Measurements from ENCODE around the gene CENPH. TPM values are rescaled to one million over a fixed set of nuclear protein-coding genes. Genes with fewer than 3 reads are reported as not detected.

Gene CENPH
- polyA plus RNA-seq, 1 of the 3 experiments (the other 2 are of a cell fraction), result 14.6 TPM

GRCh38 chr5:69152731-69153130 is 36.7 kb upstream of the CENPH start:
- no peaks in the 10 kb centered on the region for H3K4me1 ChIP-seq (ENCODE audit: control insufficient read depth in 1 of 2, insufficient read depth in 2 of 2, low read depth in 1 of 2, low read length in 1 of 2)
- no peaks in the 10 kb centered on the region for H4K20me1 ChIP-seq (ENCODE audit: insufficient read depth)
- H3K36me3 ChIP-seq (replicated peaks in 1 of 2; ENCODE audit: control insufficient read depth in 1 of 2, insufficient read depth in 2 of 2, low read length in 1 of 2), result no peaks in the 10 kb centered on the region
- H3K27ac ChIP-seq (ENCODE audit: low read depth in 2 of 2, low read length in 1 of 2), result no peak overlapping the region
- H3K79me2 ChIP-seq (ENCODE audit: insufficient read depth), result no peaks in the 10 kb centered on the region
- H3K9me2 ChIP-seq, result no peaks in the 10 kb centered on the region
- H3K9me3 ChIP-seq, result no peaks in the 10 kb centered on the region
- H3K4me3 ChIP-seq (ENCODE audit: low read depth in 2 of 2, low read length in 1 of 2), result no peak overlapping the region
- H3F3A ChIP-seq (replicated peaks; ENCODE audit: insufficient read depth), result no peaks in the 10 kb centered on the region
- ChIA-PET POLR2A (no interaction called here), CTCF (interaction anchor here (0.7 to 1.1 kb wide), 2 partner anchors 14 to 59 kb away, joined by 3 read pairs; partner anchors contain the start of genes CCNB1 and SLC30A5)
- no peak overlapping the region for H3K4me2 ChIP-seq
- DNase-seq, result no peak
- no peak overlapping the region for H3K9ac ChIP-seq
- no peak overlapping the region for H2AFZ ChIP-seq (ENCODE audit: low read depth)
- no peaks in the 10 kb centered on the region for H3K27me3 ChIP-seq (ENCODE audit: insufficient read depth)
- WGBS (ENCODE audit: low lambda C conversion rate), result 69% methylated on average over 3 of the region's 3 CpGs
- TF ChIP-seq NRF1 (IDR thresholded peaks at IDR 0.05; ENCODE audit: low read depth, low read length) (no peak), MEF2A (IDR thresholded peaks at IDR 0.05; ENCODE audit: borderline replicate concordance, low read depth) (no peak), IRF3 (IDR thresholded peaks at IDR 0.05; ENCODE audit: low read depth, low read length) (no peak), GABPA (IDR thresholded peaks at IDR 0.05; ENCODE audit: low read depth) (no peak), CTCF (IDR thresholded peaks at IDR 0.05) (no peak), TEAD4 (IDR thresholded peaks at IDR 0.05; ENCODE audit: borderline replicate concordance, insufficient read depth) (no peak), POLR2AphosphoS5 (IDR thresholded peaks at IDR 0.05; ENCODE audit: low read depth, low read length) (no peak), RCOR1 (IDR thresholded peaks at IDR 0.05; ENCODE audit: low read length) (no peak), FOSL2 (IDR thresholded peaks at IDR 0.05; ENCODE audit: borderline replicate concordance, low read depth) (no peak), TCF12 (IDR thresholded peaks at IDR 0.05) (no peak), SMC3 (IDR thresholded peaks at IDR 0.05; ENCODE audit: low read depth, low read length) (no peak), FOXM1 (IDR thresholded peaks at IDR 0.05; ENCODE audit: low read depth) (no peak), MAX (IDR thresholded peaks at IDR 0.05; ENCODE audit: low read depth) (no peak), REST (IDR thresholded peaks at IDR 0.05; ENCODE audit: low read depth, low read length) (no peak), EP300 (IDR thresholded peaks at IDR 0.05; ENCODE audit: borderline replicate concordance in 1 of 2, low read depth in 1 of 2, low read length in 1 of 2) (no peak), TAF1 (IDR thresholded peaks at IDR 0.05; ENCODE audit: borderline replicate concordance, low read depth, low read length) (no peak), MXI1 (IDR thresholded peaks at IDR 0.05; ENCODE audit: low read depth, low read length) (no peak), YY1 (IDR thresholded peaks at IDR 0.05; ENCODE audit: low read depth) (no peak), USF2 (IDR thresholded peaks at IDR 0.05; ENCODE audit: borderline replicate concordance, low read depth, low read length) (no peak)

All from SK-N-SH (cell line).